HG02970 (cell line): Measurements from ENCODE around the gene MYL5.
"Not testable (repeated sequence)": the region's sequence is repeated elsewhere in the genome, so short reads cannot be mapped to it uniquely, and the experiment has no call there.

Experiments
- ATAC-seq: cut with Tn5 transposase; IDR thresholded peaks from one replicate; pipeline ENCODE4 v1.9.1; 2021; ENCODE audit warnings: mild to moderate bottlenecking, moderate library complexity, moderate number of reproducible peaks; ENCODE audit not compliant: unreplicated experiment, low FRiP score

MYL5 gene

GRCh38 chr4:722169-722725 is 47.9 kb downstream of the MYL5 start:
- ATAC-seq = no peak

- no peak for ATAC-seq
These were observed 48.6 kb downstream of the MYL5 start for GRCh38 chr4:722851-723360.

- no peak for ATAC-seq
These were observed 49.6 kb downstream of the MYL5 start for GRCh38 chr4:723751-724530.

GRCh38 chr4:725391-726234 is 51.3 kb downstream of the MYL5 start:
- no peak for ATAC-seq

GRCh38 chr4:726235-726787 is 52.0 kb downstream of the MYL5 start:
- ATAC-seq = no peak

GRCh38 chr4:726838-727237 is 52.5 kb downstream of the MYL5 start:
- no peak for ATAC-seq

GRCh38 chr4:727576-727975 is 53.2 kb downstream of the MYL5 start:
- no peak for ATAC-seq

- no peak for ATAC-seq
These were observed 55.3 kb downstream of the MYL5 start for GRCh38 chr4:729336-730315.

GRCh38 chr4:730511-730910 is 56.2 kb downstream of the MYL5 start:
- ATAC-seq = no peak

GRCh38 chr4:730946-731904 is 56.9 kb downstream of the MYL5 start:
- not testable (repeated sequence) for ATAC-seq
